ENCODE results near the gene PRSS8.
"Not testable (repeated sequence)": the region's sequence is repeated elsewhere in the genome, so short reads cannot be mapped to it uniquely, and the experiment has no call there.

Gene PRSS8

DNA sequence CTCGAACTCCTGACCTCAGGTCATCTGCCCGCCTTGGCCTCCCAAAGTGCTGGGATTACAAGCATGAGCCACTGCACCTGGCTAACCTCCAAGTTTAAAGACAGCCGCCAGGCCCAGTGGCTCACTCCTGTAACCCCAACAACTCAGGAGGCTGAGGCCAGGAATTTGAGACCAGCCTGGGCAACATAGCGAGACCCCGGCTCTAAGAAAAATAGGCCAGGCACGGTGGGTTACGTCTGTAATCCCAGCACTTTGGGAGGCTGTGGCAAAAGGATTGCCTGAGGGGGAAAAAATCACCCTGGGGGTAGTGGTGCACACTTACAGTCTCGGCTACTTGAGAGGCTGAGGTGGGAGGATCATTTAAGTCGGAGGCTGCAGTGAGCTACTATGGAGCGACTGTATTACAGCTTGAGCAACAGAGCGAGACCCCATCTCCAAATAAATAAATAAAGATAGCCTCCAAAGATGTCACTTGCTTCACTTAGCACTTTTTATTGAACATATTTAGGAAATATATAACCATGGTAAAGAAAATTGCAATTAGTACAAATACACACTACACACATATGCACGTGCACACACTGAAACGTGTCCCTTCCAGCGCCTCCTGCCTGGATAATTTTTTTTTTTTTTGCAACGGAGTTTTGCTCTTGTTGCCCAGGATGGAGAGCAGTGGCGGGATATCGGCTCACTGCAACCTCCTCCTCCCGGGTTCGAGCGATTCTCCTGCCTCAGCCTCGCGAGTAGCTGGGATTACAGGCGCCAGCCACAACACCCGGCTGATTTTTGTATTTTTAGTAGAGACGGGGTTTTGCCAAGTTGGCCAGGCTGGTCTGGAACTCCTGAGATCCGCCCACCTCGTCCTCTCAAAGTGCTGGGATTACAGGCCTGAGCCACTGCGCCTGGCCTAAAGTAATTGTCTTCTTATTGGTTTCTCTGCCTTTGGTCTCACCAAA is 28.7 kb downstream of the PRSS8 start:
- Histone ChIP-seq H3K4me3 (ENCODE audit: low read length) (no peak overlapping the region), H3K36me3 (ENCODE audit: control insufficient read depth, insufficient read depth, low read length) (peaks cover 8% of the 10 kb centered on the region), H3K9ac (ENCODE audit: low read length) (no peak overlapping the region), H3K4me1 (ENCODE audit: control insufficient read depth, insufficient read depth, low read length) (peaks cover 7% of the 10 kb centered on the region), H3K27me3 (ENCODE audit: control insufficient read depth, insufficient read depth, low read length) (no peaks in the 10 kb centered on the region), H3K9me3 (ENCODE audit: control insufficient read depth, low read length) (no peaks in the 10 kb centered on the region)

DNA sequence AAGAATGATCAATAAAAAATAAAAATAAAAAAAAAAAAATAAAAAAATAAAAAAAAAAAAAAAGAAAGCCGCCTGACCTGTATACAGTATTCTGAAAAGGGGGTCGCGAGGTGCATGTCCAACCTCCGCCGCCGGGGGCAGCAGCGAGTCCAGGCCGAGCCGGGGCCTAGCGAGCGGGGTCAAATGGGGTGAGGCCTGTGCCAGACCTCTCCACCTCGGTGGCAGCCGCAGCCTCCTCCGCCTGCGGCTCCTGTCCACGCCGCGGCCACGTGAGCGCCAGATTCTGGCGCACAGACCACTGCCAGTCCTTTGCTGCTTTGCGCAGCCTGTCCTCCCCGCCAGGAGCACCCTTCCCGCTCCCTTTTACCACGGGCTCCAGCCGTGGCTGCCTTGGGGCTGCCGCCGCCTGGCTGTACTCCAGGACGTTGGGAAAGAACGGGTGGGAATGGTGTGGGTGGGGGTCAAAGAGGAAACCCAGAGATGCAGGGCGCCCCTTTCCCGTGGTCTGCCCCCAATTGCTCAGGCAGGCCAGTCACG is 29.8 kb downstream of the PRSS8 start:
- Histone ChIP-seq H3K27me3 (ENCODE audit: control insufficient read depth, insufficient read depth, low read length) (no peaks in the 10 kb centered on the region), H3K4me1 (ENCODE audit: control insufficient read depth, insufficient read depth, low read length) (peaks cover 7% of the 10 kb centered on the region), H3K36me3 (ENCODE audit: control insufficient read depth, insufficient read depth, low read length) (no peaks in the 10 kb centered on the region), H3K9ac (ENCODE audit: low read length) (no peak overlapping the region), H3K9me3 (ENCODE audit: control insufficient read depth, low read length) (no peaks in the 10 kb centered on the region), H3K4me3 (ENCODE audit: low read length) (no peak overlapping the region)

DNA sequence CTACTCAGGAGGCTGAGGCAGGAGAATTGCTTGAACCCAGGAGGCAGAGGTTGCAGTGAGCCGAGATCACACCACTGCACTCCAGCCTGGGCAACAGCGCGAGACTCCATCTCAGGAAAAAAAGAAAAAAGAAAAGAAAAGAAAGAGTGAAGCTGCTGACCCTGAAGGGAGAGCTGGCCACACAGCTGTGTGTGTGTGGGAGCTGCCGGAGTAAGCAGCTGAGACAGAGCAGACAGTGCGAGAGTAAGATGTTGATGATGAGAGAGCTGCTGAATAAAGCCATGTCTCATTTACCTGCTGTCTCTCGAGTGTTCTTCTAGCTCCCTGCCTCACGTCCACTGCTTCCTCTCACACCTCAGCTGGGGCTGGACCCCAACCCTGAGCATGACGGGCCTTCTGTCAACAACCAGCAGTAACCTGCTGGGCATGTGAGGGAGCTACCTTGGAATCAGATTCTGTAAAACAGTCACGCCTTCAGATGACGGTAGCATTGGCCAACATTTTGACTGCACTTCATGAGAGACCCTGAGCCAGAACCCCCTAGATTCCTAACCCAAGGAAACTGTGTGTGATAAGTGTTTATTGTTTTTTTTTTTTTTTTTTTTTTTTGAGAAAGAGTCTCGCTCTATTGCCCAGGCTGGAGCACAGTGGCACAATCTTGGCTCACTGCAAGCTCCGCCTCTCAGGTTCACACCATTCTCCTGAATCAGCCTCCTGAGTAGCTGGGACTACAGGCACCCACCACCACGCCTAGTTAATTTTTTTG is 34.5 kb downstream of the PRSS8 start:
- not testable (repeated sequence) for H3K9ac ChIP-seq (ENCODE audit: low read length); H3K9me3 ChIP-seq (ENCODE audit: control insufficient read depth, low read length); H3K4me3 ChIP-seq (ENCODE audit: low read length); H3K36me3 ChIP-seq (ENCODE audit: control insufficient read depth, insufficient read depth, low read length); H3K27me3 ChIP-seq (ENCODE audit: control insufficient read depth, insufficient read depth, low read length); H3K4me1 ChIP-seq (ENCODE audit: control insufficient read depth, insufficient read depth, low read length)

DNA sequence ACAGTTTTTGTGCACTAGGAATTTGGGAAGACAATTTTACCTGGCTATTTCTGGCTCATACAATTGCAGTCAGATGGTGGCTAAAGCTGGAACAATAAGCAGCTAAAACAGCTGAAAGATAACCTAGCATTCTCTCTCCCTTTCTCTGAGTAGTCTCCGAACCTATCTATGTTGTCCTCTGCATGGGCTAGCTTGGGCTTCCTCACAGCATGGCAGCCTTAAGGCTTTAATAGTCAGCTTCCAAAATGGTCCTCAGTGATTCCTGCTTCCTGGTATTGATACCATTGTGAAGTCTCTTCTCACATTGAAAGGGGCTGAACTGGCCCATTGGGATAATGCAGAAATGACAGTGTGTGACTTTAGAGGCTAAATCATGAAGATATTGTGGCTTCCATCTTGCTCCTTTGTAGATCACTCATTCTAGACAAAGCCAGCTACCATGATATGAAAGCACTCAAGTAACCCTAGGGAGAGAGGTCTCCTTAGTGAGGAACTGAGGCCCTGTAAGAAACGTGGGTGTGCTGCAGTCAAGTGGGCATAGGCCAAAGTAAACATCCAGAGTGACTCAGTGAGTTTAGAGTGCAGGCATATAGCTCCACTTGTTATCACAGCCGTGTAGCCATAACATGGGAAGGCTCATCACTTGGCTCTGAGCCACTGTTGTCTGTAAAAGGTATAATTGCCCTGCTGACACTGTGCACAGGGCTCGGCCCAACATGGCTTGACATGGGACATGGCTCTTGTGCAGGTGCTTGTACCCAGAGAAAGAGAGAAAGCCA is 35.5 kb downstream of the PRSS8 start:
- H3K36me3 ChIP-seq (ENCODE audit: control insufficient read depth, insufficient read depth, low read length) = no peaks in the 10 kb centered on the region
- no peaks in the 10 kb centered on the region for H3K27me3 ChIP-seq (ENCODE audit: control insufficient read depth, insufficient read depth, low read length)
- peaks cover 7% of the 10 kb centered on the region for H3K4me1 ChIP-seq (ENCODE audit: control insufficient read depth, insufficient read depth, low read length)
- H3K9me3 ChIP-seq (ENCODE audit: control insufficient read depth, low read length) = no peaks in the 10 kb centered on the region
- no peak overlapping the region for H3K9ac ChIP-seq (ENCODE audit: low read length)
- no peak overlapping the region for H3K4me3 ChIP-seq (ENCODE audit: low read length)

DNA sequence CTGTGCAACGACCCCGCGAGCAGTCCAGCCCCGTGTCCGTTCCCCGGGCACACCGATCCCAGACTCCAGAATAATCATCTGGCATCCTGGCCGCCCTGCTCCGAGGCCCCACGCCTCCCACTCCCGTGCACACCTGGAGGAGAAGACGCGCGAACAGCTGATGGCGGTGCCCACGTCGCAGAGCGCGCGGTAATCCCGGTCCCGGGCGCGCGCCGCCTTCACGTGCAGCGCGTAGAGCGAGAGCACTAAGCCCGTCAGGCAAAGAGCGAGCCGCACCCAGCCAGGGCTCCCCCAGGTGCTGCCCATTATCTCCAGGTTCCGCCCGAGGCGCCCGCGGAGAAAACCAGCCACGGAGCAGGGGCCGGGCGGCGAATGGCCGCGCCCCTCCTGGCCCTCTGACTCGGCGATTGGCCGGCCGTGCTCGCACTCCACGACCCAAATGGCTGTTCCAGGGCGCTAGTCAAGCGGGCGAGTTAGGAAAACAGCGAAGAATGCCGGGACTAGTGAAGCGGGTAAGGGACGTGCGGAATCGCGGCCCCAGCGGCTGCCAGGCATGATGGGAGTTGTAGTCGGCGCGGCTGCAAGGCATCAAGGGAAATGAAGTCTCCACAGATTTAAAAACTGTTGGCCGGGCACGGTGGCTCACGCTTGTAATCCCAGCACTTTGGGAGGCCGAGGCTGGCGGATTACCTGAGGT is 41.0 kb downstream of the PRSS8 start, which contains the start of gene VKORC1:
TSS of gene VKORC1 (minus strand) at position 374 of the 697 bp plus-strand sequence. CDS start at position 306, 68 bp downstream.
- Histone ChIP-seq H3K4me1 (ENCODE audit: control insufficient read depth, insufficient read depth, low read length) (peaks cover 13% of the 10 kb centered on the region), H3K9ac (ENCODE audit: low read length) (peak within 1 kb of the TSS; percentile 42), H3K4me3 (ENCODE audit: low read length) (peak within 1 kb of the TSS; percentile 12), H3K36me3 (ENCODE audit: control insufficient read depth, insufficient read depth, low read length) (no peaks in the 10 kb centered on the region), H3K27me3 (ENCODE audit: control insufficient read depth, insufficient read depth, low read length) (no peaks in the 10 kb centered on the region), H3K9me3 (ENCODE audit: control insufficient read depth, low read length) (no peaks in the 10 kb centered on the region)

DNA sequence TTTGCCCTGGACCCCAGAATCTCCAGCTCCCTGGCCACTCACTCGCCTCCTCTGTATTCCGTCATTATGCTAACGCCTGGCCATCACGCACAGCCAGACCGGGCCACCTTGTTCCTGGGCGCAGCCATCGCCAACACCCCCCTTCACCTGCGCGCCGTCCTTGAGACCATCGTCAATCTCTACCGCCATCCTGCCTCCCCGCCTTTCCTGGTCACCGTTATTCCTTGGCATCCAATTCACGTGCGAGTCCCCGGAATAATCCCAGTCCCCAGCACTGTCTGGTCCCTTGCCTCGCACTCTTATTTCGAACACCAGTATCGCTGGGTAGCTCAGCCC is 41.5 kb downstream of the PRSS8 start:
- Histone ChIP-seq H3K4me3 (ENCODE audit: low read length) (peak overlapping the region; percentile 12), H3K27me3 (ENCODE audit: control insufficient read depth, insufficient read depth, low read length) (no peaks in the 10 kb centered on the region), H3K36me3 (ENCODE audit: control insufficient read depth, insufficient read depth, low read length) (no peaks in the 10 kb centered on the region), H3K4me1 (ENCODE audit: control insufficient read depth, insufficient read depth, low read length) (peaks cover 13% of the 10 kb centered on the region), H3K9ac (ENCODE audit: low read length) (peak overlapping the region; percentile 42), H3K9me3 (ENCODE audit: control insufficient read depth, low read length) (no peaks in the 10 kb centered on the region)

DNA sequence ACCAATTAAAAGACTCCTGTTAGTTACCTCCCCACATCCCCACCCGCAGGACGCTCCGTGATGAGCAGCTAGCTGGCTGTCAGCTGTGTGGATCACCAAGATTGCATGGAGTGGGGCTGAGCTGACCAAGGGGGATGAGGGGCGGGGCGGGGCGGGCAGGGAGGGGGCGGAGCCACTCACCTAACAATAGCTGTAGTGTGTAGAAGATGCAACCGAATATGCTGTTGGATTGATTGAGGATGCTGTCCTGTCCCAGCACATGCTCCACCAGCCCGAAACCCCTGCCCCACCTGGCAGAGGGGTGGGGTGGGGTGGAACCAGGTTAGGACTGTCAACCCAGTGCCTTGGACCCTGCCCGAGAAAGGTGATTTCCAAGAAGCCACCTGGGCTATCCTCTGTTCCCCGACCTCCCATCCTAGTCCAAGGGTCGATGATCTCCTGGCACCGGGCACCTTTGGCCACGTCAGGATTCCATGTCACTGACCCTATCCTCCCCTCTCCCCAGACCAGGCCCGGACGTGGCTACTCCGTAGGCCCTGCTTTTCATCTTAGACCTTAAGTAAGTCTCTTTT is 42.3 kb downstream of the PRSS8 start:
- peak overlapping the region; percentile 34 for H3K9ac ChIP-seq (ENCODE audit: low read length)
- H3K27me3 ChIP-seq (ENCODE audit: control insufficient read depth, insufficient read depth, low read length) = no peaks in the 10 kb centered on the region
- H3K9me3 ChIP-seq (ENCODE audit: control insufficient read depth, low read length) = no peaks in the 10 kb centered on the region
- H3K4me1 ChIP-seq (ENCODE audit: control insufficient read depth, insufficient read depth, low read length) = peaks cover 19% of the 10 kb centered on the region
- no peak overlapping the region for H3K4me3 ChIP-seq (ENCODE audit: low read length)
- no peaks in the 10 kb centered on the region for H3K36me3 ChIP-seq (ENCODE audit: control insufficient read depth, insufficient read depth, low read length)

DNA sequence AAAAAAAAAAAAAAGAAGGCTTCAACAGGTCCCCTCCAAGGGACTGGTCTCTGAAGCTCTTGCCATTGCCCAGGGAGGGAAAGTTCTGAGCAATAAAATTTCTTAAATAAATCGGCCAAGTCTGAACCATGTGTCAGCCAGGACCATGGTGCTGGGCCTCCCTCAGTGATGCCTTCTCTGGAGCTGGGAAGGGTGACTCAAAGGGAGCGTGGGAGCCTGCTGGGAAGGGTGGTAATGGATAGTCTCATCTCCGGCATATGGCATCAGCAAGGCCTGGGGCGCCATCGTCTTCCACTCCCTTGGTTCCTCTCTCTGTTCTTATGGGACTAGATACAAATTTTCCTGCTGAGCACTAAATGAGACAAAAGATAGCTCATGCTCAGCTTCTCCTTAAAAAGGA is 43.2 kb downstream of the PRSS8 start:
- no peaks in the 10 kb centered on the region for H3K36me3 ChIP-seq (ENCODE audit: control insufficient read depth, insufficient read depth, low read length)

DNA sequence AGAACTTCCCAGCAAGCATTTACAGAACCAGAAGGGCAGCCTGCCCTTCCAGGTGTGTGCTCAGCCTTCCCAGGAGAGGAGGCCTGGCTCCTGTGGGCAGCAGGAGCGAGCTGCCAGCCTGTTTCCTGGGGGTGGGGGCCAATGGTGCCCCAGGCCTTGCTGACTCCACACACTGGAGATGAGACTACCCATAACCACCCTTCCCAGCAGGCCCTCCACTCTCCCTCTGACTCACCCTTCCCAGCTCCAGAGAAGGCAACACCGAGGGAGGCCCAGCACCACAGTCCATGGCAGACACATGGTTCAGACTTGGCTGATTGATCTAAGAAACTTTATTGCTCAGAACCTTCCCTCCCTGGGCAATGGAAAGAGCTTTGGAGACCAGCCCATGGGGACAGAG is 45.0 kb downstream of the PRSS8 start:
- Histone ChIP-seq H3K4me3 (ENCODE audit: low read length) (no peak overlapping the region), H3K4me1 (ENCODE audit: control insufficient read depth, insufficient read depth, low read length) (peaks cover 22% of the 10 kb centered on the region), H3K9me3 (ENCODE audit: control insufficient read depth, low read length) (no peaks in the 10 kb centered on the region), H3K27me3 (ENCODE audit: control insufficient read depth, insufficient read depth, low read length) (no peaks in the 10 kb centered on the region), H3K36me3 (ENCODE audit: control insufficient read depth, insufficient read depth, low read length) (no peaks in the 10 kb centered on the region), H3K9ac (ENCODE audit: low read length) (no peak overlapping the region)

More for the DNA sequence above, 43.2 kb downstream of the PRSS8 start:
- H3K27me3 ChIP-seq (ENCODE audit: control insufficient read depth, insufficient read depth, low read length) = no peaks in the 10 kb centered on the region
- H3K9ac ChIP-seq (ENCODE audit: low read length) = no peak overlapping the region
- peaks cover 24% of the 10 kb centered on the region for H3K4me1 ChIP-seq (ENCODE audit: control insufficient read depth, insufficient read depth, low read length)
- H3K4me3 ChIP-seq (ENCODE audit: low read length) = no peak overlapping the region
- H3K9me3 ChIP-seq (ENCODE audit: control insufficient read depth, low read length) = no peaks in the 10 kb centered on the region

DNA sequence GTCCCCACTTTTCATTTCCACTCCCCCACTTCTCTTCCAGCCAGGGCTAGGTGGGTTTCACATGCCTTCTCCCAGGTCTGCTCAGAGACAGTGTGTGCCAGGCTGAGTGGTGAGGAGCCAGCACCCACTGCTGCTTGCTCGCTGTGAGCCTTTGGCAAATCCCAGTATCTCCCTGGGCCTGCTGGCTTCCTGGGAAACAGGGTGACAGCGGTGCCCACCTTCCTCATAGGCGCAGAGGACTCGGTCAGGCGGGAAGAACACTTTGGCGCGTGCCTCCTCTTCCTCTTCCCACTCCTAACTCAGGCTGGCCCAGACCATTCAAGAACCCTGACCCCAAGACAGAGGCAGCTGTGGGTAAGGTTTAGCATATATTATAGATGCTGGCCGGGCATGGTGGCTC is 46.3 kb downstream of the PRSS8 start:
- H3K4me3 ChIP-seq (ENCODE audit: low read length) = no peak overlapping the region
- no peaks in the 10 kb centered on the region for H3K9me3 ChIP-seq (ENCODE audit: control insufficient read depth, low read length)
- H3K27me3 ChIP-seq (ENCODE audit: control insufficient read depth, insufficient read depth, low read length) = no peaks in the 10 kb centered on the region
- no peaks in the 10 kb centered on the region for H3K36me3 ChIP-seq (ENCODE audit: control insufficient read depth, insufficient read depth, low read length)
- H3K9ac ChIP-seq (ENCODE audit: low read length) = no peak overlapping the region
- H3K4me1 ChIP-seq (ENCODE audit: control insufficient read depth, insufficient read depth, low read length) = peaks cover 16% of the 10 kb centered on the region

All from mucosa of stomach (tissue), 1 donor.